KG1 (cell line): Measurements from ENCODE around the gene NEDD9.
A peak's percentile ranks its signal among the peaks of the same experiment; 100 is the strongest.

ENCODE experiments used
- DNase-seq: peaks from one replicate; lab custom pipeline; 2025; lab: John Stamatoyannopoulos, UW

NEDD9 gene

GRCh38 chr6:11217360-11218101, 14.9 kb downstream of the NEDD9 start:
- no peak for DNase-seq

- DNase-seq: no peak
These were observed 16.7 kb downstream of the NEDD9 start for GRCh38 chr6:11215773-11216172.

GRCh38 chr6:11214901-11215300, 17.6 kb downstream of the NEDD9 start:
- DNase-seq: no peak

GRCh38 chr6:11214084-11214833, 18.2 kb downstream of the NEDD9 start:
- no peak for DNase-seq

GRCh38 chr6:11213422-11214021, 18.9 kb downstream of the NEDD9 start:
- DNase-seq: no peak

GRCh38 chr6:11212664-11213063, 19.8 kb downstream of the NEDD9 start:
- DNase-seq: no peak

- no peak for DNase-seq
These were observed 21.2 kb downstream of the NEDD9 start for GRCh38 chr6:11211254-11211653.

- no peak for DNase-seq
These were observed 21.9 kb downstream of the NEDD9 start for GRCh38 chr6:11210386-11211138.

- no peak for DNase-seq
These were observed 22.6 kb downstream of the NEDD9 start for GRCh38 chr6:11209906-11210305.

- DNase-seq: no peak
These were observed 23.1 kb downstream of the NEDD9 start for GRCh38 chr6:11209369-11209768.

- DNase-seq: no peak
These were observed 23.6 kb downstream of the NEDD9 start for GRCh38 chr6:11208854-11209253.

- DNase-seq: no peak
These were observed 24.2 kb downstream of the NEDD9 start for GRCh38 chr6:11208267-11208666.

- DNase-seq: peak; percentile 11
These were observed 25.1 kb downstream of the NEDD9 start for GRCh38 chr6:11207199-11207968.

GRCh38 chr6:11206576-11206975, 25.9 kb downstream of the NEDD9 start:
- no peak for DNase-seq

- no peak for DNase-seq
These were observed 27.6 kb downstream of the NEDD9 start for GRCh38 chr6:11204794-11205366.

GRCh38 chr6:11204005-11204399, 28.5 kb downstream of the NEDD9 start:
- no peak for DNase-seq

GRCh38 chr6:11203306-11204004, 29.0 kb downstream of the NEDD9 start:
- no peak for DNase-seq

- no peak for DNase-seq
These were observed 29.8 kb downstream of the NEDD9 start for GRCh38 chr6:11202513-11203305.

GRCh38 chr6:11201772-11202512, 30.5 kb downstream of the NEDD9 start:
- no peak for DNase-seq
